Measurements from ENCODE around the gene NEURL1.

DNA sequence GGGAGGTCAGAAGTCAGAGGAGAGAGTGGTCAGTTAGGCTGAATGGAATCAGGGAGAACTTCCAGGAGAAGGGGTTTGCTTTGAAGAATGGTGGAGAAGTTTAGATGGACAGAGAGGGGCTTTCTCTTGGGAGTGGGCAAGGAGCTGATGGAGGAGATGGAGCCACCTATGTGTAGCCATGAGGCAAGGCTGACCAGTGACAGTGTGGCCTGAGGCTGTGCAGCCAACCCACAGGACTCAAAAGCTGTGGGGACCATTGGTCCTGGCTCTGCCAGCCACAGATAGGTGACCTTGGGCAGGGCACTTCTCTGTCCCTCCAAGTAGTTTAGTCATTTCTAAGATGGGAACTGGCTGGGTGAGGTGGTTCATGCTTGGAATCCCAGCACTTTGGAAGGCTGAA lies 18.7 kb downstream of the NEURL1 start:
- TF ChIP-seq CTCF (conservative IDR thresholded peaks at IDR 0.05 in 1 of 2, IDR thresholded peaks at IDR 0.05 in 1 of 2; ENCODE audit: extremely low read depth in 1 of 2, insufficient read depth in 1 of 2, low read depth in 1 of 2, low read length in 2 of 2) (no peak), EZH2 (IDR thresholded peaks at IDR 0.05; ENCODE audit: borderline replicate concordance, low read length) (no peak)
